Measurements from ENCODE around the gene ZDHHC24.

DNA sequence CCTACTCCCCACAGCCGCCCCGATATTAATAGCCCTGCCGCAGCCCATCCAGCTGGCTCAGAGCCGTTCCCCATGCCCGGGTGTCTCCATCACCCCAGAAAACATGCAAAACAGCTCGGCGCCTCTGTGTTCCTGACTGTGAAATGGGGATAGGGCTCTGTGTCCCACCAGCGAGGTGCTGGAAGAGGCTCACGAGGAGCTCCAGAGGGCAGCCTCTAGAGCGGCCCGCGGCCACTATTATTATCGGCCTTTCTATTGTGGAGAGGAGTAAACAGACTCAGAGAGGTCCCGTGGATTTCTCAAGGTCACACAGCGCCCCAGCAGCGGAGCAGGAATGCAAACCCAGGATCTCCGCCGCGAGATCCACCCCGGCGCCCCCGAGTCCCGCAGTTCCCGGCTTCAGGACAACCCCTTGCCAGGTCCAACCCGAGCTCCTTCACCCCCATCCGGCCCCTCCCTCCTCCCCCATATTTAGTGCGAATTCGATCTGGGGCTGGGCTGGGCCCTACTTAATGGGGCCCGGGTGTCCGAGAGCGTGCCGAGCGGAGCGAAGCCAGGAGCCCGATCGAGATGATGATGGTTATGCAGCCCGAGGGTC is 619 bp upstream of the ZDHHC24 start, which contains the start of gene ACTN3:
- TF ChIP-seq, protein P1, sequence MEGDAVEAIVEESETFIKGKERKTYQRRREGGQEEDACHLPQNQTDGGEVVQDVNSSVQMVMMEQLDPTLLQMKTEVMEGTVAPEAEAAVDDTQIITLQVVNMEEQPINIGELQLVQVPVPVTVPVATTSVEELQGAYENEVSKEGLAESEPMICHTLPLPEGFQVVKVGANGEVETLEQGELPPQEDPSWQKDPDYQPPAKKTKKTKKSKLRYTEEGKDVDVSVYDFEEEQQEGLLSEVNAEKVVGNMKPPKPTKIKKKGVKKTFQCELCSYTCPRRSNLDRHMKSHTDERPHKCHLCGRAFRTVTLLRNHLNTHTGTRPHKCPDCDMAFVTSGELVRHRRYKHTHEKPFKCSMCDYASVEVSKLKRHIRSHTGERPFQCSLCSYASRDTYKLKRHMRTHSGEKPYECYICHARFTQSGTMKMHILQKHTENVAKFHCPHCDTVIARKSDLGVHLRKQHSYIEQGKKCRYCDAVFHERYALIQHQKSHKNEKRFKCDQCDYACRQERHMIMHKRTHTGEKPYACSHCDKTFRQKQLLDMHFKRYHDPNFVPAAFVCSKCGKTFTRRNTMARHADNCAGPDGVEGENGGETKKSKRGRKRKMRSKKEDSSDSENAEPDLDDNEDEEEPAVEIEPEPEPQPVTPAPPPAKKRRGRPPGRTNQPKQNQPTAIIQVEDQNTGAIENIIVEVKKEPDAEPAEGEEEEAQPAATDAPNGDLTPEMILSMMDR (IDR thresholded peaks at IDR 0.05) = no peak
- no peak for TF ChIP-seq POLR2A (IDR thresholded peaks at IDR 0.05)

All from gastroesophageal sphincter (tissue), 3 donors.